HG02973 (cell line): Measurements from ENCODE around the gene PRR3.
"Not testable (repeated sequence)": the region's sequence is repeated elsewhere in the genome, so short reads cannot be mapped to it uniquely, and the experiment has no call there.

Experiments
- ATAC-seq: cut with Tn5 transposase; IDR thresholded peaks from one replicate; pipeline ENCODE4 v1.9.1; 2021; ENCODE audit warnings: moderate library complexity; ENCODE audit not compliant: unreplicated experiment

The PRR3 gene

GRCh38 chr6:30556906-30557682, at the start of gene PRR3:
TSS of gene PRR3 (plus strand) at chr6:30557295. CDS start at chr6:30557345, 50 bp downstream.
- peak; percentile 49 for ATAC-seq

- no peak for ATAC-seq
These were observed 49.0 kb upstream of the PRR3 start for GRCh38 chr6:30507849-30508827.

- ATAC-seq, result no peak
These were observed 48.0 kb upstream of the PRR3 start for GRCh38 chr6:30508890-30509736.

GRCh38 chr6:30510419-30511168, 46.5 kb upstream of the PRR3 start:
- no peak for ATAC-seq

- no peak for ATAC-seq
These were observed 45.9 kb upstream of the PRR3 start for GRCh38 chr6:30511169-30511546.

GRCh38 chr6:30513451-30513850, 43.6 kb upstream of the PRR3 start:
- no peak for ATAC-seq

GRCh38 chr6:30515106-30515505, 42.0 kb upstream of the PRR3 start:
- no peak for ATAC-seq

GRCh38 chr6:30515944-30516753, 40.9 kb upstream of the PRR3 start:
- peak; percentile 61 for ATAC-seq

GRCh38 chr6:30516754-30517076, 40.4 kb upstream of the PRR3 start:
- not testable (repeated sequence) for ATAC-seq

GRCh38 chr6:30517767-30518504, 39.2 kb upstream of the PRR3 start:
- ATAC-seq, result not testable (repeated sequence)

GRCh38 chr6:30518505-30519145, 38.5 kb upstream of the PRR3 start:
- ATAC-seq, result not testable (repeated sequence)

GRCh38 chr6:30520522-30520921, 36.6 kb upstream of the PRR3 start:
- ATAC-seq, result no peak

GRCh38 chr6:30521082-30521481, 36.0 kb upstream of the PRR3 start:
- ATAC-seq, result not testable (repeated sequence)

GRCh38 chr6:30521952-30522351, 35.1 kb upstream of the PRR3 start:
- not testable (repeated sequence) for ATAC-seq

- ATAC-seq, result not testable (repeated sequence)
These were observed 30.7 kb upstream of the PRR3 start for GRCh38 chr6:30526444-30526843.

GRCh38 chr6:30529349-30529875, 27.7 kb upstream of the PRR3 start:
- ATAC-seq, result peak; percentile 47

GRCh38 chr6:30530014-30530413, 27.1 kb upstream of the PRR3 start:
- ATAC-seq, result no peak
